ENCODE results near the gene NEXN.
A peak's percentile ranks its signal among the peaks of the same experiment; 100 is the strongest.

Gene NEXN

DNA sequence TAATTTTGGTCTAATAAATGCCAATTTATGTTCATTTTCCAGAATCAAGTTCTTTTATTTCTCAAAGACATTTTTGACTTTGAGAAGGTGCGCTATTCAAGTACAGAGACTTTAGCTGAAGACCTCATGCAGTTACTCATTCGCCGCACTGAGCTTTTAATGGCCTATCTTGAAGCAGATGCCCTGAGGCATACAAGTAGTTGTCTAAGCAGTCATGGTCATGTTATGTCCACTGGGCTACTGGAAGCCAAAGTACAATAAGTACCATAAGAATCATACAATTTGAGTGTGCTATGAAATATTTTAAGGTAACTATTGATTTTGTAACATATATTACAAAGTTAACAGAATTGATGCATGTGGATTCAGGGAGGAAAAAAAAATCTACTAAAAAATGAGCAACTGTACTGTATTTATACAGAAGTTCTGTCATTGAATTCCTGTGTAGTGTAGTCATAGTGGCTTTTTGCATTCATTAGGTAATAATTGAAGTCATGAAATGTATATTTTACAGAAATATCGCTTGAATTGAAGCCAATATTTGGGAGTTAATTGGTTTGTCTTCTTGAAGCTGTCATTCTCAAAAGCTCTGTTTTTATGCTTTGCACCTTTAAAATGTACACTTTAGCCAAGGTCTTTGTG lies 13.5 kb upstream of the NEXN start:
- Histone ChIP-seq H3K4me3 (ENCODE audit: low read depth, low read length) (no peak overlapping the region), H3K36me3 (ENCODE audit: control insufficient read depth, insufficient read depth, low read length) (no peaks in the 10 kb centered on the region), H3K27me3 (ENCODE audit: control insufficient read depth, insufficient read depth, low read length) (no peaks in the 10 kb centered on the region), H3K9ac (ENCODE audit: low read depth, low read length) (no peak overlapping the region), H3K4me1 (ENCODE audit: control insufficient read depth, insufficient read depth, low read length) (no peaks in the 10 kb centered on the region), H3K9me3 (ENCODE audit: control insufficient read depth, insufficient read depth, low read length) (no peaks in the 10 kb centered on the region)

DNA sequence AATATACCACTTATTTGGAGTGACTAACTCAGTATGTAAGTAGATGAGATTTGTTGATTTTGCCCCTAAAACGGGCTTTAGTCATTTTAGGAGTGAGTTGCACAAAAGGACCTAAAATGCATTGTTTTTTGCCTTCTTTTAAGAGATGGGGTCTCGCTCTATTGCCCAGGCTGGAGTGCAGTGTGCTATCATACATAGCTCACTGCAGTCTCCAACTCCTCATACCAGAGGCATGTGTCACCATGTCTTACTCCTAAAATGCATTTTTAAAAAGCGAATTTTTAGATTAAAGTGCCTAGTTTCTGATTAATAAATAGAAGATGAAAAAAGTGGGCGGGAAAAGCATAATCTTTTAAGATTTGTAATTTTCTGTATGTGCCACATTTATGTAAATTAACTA lies 11.5 kb upstream of the NEXN start:
- H3K36me3 ChIP-seq (ENCODE audit: control insufficient read depth, insufficient read depth, low read length) = no peaks in the 10 kb centered on the region
- no peaks in the 10 kb centered on the region for H3K27me3 ChIP-seq (ENCODE audit: control insufficient read depth, insufficient read depth, low read length)
- no peaks in the 10 kb centered on the region for H3K9me3 ChIP-seq (ENCODE audit: control insufficient read depth, insufficient read depth, low read length)
- no peak overlapping the region for H3K9ac ChIP-seq (ENCODE audit: low read depth, low read length)
- no peak overlapping the region for H3K4me3 ChIP-seq (ENCODE audit: low read depth, low read length)
- no peaks in the 10 kb centered on the region for H3K4me1 ChIP-seq (ENCODE audit: control insufficient read depth, insufficient read depth, low read length)

DNA sequence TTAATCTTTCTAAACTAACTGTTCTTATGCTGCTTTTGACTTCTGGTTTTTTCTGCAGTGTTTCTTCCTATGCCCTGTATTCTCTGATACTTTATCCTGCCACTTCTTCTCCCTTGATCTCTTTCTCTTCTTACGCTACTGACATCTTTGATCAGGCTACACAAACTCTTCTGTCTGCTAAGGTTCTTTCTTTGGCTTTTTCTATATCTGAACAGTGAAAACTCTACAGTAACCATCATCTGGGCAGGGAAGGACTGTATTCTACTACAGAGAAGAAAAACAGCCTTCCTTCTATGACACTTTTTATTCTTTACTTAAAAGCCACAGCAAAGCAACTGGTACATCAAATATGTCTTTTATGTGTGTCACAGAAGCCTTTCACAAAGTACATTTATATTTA lies 7.4 kb upstream of the NEXN start:
- Histone ChIP-seq H3K36me3 (ENCODE audit: control insufficient read depth, insufficient read depth, low read length) (no peaks in the 10 kb centered on the region), H3K4me3 (ENCODE audit: low read depth, low read length) (no peak overlapping the region), H3K27me3 (ENCODE audit: control insufficient read depth, insufficient read depth, low read length) (no peaks in the 10 kb centered on the region), H3K9me3 (ENCODE audit: control insufficient read depth, insufficient read depth, low read length) (no peaks in the 10 kb centered on the region), H3K4me1 (ENCODE audit: control insufficient read depth, insufficient read depth, low read length) (no peaks in the 10 kb centered on the region), H3K9ac (ENCODE audit: low read depth, low read length) (no peak overlapping the region)

DNA sequence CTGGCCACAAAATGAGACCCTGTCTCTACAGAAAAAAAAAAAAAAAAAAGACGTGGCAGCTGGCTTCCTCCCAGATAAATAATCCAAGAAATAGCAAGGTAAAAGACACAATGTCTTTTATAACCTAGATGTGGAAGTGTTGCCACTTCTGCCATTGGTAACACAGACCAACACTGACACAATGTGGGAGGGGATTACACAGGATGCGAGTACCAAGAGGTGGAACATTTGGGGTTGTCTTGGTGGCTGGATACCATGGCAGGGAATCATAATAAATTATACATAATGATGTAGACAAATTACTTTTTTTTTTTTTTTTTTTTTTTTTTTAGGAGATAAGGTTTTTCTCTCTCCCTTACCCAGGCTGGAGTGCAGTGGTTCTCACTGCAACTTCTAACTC lies 6.0 kb upstream of the NEXN start:
- H3K9ac ChIP-seq (ENCODE audit: low read depth, low read length) = no peak overlapping the region
- no peaks in the 10 kb centered on the region for H3K27me3 ChIP-seq (ENCODE audit: control insufficient read depth, insufficient read depth, low read length)
- no peak overlapping the region for H3K4me3 ChIP-seq (ENCODE audit: low read depth, low read length)
- H3K4me1 ChIP-seq (ENCODE audit: control insufficient read depth, insufficient read depth, low read length) = no peaks in the 10 kb centered on the region
- H3K36me3 ChIP-seq (ENCODE audit: control insufficient read depth, insufficient read depth, low read length) = no peaks in the 10 kb centered on the region
- H3K9me3 ChIP-seq (ENCODE audit: control insufficient read depth, insufficient read depth, low read length) = no peaks in the 10 kb centered on the region

DNA sequence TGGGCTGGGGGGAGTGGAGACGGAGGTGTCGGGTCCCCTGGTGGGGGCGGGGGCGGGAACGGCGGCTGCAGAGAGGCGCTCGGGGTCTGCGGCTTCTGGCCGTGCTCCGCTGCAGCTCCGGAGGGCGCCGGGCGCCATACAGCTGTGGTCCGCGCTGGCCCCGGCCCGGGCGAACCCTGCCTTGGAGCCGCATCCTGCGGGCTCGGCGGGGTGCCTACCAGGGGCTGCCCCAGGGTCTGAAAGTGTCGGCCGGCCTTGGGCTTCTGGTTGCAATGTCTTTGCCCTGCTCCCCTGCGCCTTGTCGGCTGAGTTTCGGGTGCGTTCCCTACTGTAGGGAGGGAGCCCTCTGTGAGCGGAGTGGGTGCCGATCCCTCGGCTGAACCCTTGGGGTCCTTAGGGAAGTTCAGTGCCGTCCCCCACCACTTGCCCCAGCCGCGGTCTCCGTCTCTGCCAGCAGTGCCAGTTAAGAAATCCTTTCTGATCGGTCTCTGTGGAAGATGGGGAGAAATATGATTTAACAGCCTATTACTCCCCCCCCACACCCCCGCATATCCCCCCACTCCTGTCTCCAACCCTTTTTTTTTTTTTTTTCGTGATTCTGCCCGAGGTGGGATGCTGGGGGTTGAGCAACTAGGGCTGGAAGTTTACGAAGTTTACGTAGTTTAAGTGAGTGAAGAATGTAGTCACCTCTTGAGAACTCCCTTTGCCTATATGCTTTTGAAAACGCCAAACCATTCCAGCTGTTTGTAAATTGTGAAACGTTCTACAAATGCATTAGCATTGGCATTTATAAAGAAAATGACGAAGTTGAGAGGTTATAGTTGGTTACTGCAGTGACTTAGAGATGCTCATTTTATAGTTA lies 588 bp downstream of the NEXN start:
- Histone ChIP-seq H3K9me3 (ENCODE audit: control insufficient read depth, insufficient read depth, low read length) (no peaks in the 10 kb centered on the region), H3K4me3 (ENCODE audit: low read depth, low read length) (peak overlapping the region; percentile 88), H3K27me3 (ENCODE audit: control insufficient read depth, insufficient read depth, low read length) (peaks cover 2% of the 10 kb centered on the region), H3K9ac (ENCODE audit: low read depth, low read length) (peak overlapping the region; percentile 85), H3K36me3 (ENCODE audit: control insufficient read depth, insufficient read depth, low read length) (peaks cover 2% of the 10 kb centered on the region), H3K4me1 (ENCODE audit: control insufficient read depth, insufficient read depth, low read length) (peaks cover 7% of the 10 kb centered on the region)

DNA sequence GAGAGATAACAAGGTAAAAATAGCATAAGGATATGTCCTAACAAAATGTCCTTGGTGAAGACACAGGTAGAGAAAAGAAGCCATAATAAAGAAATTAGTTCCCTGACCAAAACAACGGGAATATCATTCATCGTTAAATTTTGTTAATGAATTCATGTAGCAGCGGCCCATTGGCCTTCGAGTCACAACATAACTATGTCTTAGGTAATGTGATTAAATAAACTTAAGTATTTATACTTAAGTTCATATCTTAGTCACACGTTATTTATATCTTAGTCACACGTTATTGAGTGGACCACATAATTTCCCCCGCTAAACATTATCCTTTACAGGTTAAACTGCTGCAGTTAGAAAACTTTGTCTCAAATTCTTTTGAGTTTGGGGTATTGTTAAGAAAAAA lies 1.2 kb downstream of the NEXN start:
- Histone ChIP-seq H3K27me3 (ENCODE audit: control insufficient read depth, insufficient read depth, low read length) (peaks cover 2% of the 10 kb centered on the region), H3K4me3 (ENCODE audit: low read depth, low read length) (peak overlapping the region; percentile 88), H3K9me3 (ENCODE audit: control insufficient read depth, insufficient read depth, low read length) (no peaks in the 10 kb centered on the region), H3K4me1 (ENCODE audit: control insufficient read depth, insufficient read depth, low read length) (peaks cover 7% of the 10 kb centered on the region), H3K9ac (ENCODE audit: low read depth, low read length) (no peak overlapping the region), H3K36me3 (ENCODE audit: control insufficient read depth, insufficient read depth, low read length) (peaks cover 2% of the 10 kb centered on the region)

DNA sequence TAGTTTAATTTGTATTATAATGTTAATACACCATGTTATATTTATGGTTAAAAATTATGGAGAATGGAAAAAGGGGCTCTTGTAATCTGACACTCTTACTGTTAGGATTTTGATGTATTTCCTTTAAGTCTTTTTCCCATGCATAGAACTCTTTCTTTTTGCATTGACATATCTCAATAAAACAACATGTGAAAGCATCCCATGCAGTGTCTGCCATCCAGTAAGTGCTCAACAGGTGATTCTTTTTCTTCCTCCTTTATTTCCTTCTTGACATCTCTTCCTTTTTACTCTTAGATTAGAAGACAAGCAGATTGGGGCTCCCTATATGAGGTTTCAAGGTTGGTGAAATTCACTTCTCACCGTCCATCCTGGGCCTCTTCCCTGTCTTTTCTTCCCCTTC lies 2.8 kb downstream of the NEXN start:
- peaks cover 2% of the 10 kb centered on the region for H3K36me3 ChIP-seq (ENCODE audit: control insufficient read depth, insufficient read depth, low read length)
- peaks cover 7% of the 10 kb centered on the region for H3K4me1 ChIP-seq (ENCODE audit: control insufficient read depth, insufficient read depth, low read length)
- H3K9ac ChIP-seq (ENCODE audit: low read depth, low read length) = no peak overlapping the region
- peaks cover 2% of the 10 kb centered on the region for H3K27me3 ChIP-seq (ENCODE audit: control insufficient read depth, insufficient read depth, low read length)
- no peak overlapping the region for H3K4me3 ChIP-seq (ENCODE audit: low read depth, low read length)
- H3K9me3 ChIP-seq (ENCODE audit: control insufficient read depth, insufficient read depth, low read length) = no peaks in the 10 kb centered on the region

DNA sequence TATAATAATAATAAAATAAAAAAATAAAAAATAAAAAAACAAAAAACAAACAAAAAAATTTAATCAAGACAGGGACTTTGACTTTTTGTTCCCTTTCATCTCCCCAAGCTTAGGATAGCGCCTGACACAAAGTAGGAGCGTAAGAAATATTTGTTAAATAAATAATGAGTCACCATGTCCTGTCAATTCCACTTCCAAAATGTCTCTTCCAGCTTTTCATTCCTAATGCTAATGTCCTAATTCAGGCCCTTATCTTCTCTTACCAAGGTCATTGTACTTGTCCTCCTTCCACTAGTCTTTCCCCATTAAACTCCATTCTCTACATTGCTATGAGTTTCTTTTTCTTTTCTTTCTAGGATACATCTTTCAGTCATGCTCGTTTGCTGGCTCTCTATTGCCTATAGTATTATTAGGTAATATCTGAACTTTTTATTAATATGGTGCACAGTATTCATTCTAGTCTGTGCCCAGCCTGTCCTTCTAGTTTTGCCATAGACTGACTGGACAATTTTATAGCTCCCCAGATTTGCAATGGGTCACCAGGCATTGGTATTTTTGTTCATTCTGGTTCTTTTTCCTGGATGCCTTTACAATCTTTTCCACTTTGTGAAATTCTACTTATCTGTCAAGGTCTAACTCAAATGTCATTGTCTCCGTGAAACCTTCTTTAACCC lies 11.4 kb downstream of the NEXN start:
- no peaks in the 10 kb centered on the region for H3K9me3 ChIP-seq (ENCODE audit: control insufficient read depth, insufficient read depth, low read length)
- no peaks in the 10 kb centered on the region for H3K36me3 ChIP-seq (ENCODE audit: control insufficient read depth, insufficient read depth, low read length)
- H3K4me3 ChIP-seq (ENCODE audit: low read depth, low read length) = no peak overlapping the region
- H3K27me3 ChIP-seq (ENCODE audit: control insufficient read depth, insufficient read depth, low read length) = no peaks in the 10 kb centered on the region
- no peaks in the 10 kb centered on the region for H3K4me1 ChIP-seq (ENCODE audit: control insufficient read depth, insufficient read depth, low read length)
- H3K9ac ChIP-seq (ENCODE audit: low read depth, low read length) = no peak overlapping the region

DNA sequence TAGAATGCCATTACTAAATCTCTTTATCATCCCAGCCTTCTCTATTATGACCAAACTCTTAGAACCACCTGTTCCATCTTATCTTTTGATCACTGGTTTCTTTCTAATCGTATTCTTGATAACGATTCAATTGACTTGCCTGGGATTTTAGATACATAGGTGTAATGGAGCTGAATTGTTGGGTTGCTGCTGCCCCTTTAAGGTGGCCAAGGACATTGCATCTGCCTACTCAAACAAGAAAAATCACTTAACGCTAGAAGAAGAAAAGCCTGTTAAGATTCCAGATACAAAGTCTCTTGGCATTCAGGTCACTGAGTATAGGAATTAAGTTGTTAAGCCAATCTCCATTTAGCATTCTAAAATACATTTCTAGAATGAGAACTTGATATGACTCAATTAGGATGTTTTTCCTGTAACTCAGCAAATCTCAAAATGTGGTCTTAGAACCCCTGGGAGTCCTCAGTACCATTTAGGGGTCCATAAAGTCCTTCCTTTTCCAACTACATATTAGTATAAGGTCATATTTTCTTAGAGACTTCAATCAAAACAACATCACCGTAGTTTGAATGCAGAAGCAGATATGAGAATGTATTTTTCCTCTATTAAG lies 12.4 kb downstream of the NEXN start:
- no peaks in the 10 kb centered on the region for H3K4me1 ChIP-seq (ENCODE audit: control insufficient read depth, insufficient read depth, low read length)
- no peak overlapping the region for H3K9ac ChIP-seq (ENCODE audit: low read depth, low read length)
- H3K4me3 ChIP-seq (ENCODE audit: low read depth, low read length) = no peak overlapping the region
- no peaks in the 10 kb centered on the region for H3K9me3 ChIP-seq (ENCODE audit: control insufficient read depth, insufficient read depth, low read length)
- H3K27me3 ChIP-seq (ENCODE audit: control insufficient read depth, insufficient read depth, low read length) = no peaks in the 10 kb centered on the region
- no peaks in the 10 kb centered on the region for H3K36me3 ChIP-seq (ENCODE audit: control insufficient read depth, insufficient read depth, low read length)

DNA sequence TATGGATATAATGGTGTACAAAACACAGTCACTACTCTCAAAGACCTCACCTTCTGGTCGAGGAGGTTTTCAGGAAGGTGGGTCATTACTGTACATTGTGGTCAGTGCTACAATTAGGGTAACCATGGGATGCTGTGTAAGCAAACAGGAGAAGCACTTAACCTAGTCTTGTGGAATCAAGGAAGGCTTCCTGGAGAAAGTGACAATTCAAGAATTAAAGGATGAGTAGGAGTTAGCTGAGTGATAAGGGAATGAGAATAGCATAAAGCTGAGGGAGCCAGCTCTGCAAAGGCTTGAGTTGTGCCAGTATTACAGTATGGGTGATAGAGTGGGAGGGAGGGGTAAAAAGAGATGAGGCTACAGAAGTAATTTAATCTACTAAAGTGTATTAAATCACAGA lies 17.2 kb downstream of the NEXN start:
- Histone ChIP-seq H3K4me1 (ENCODE audit: control insufficient read depth, insufficient read depth, low read length) (no peaks in the 10 kb centered on the region), H3K4me3 (ENCODE audit: low read depth, low read length) (no peak overlapping the region), H3K9ac (ENCODE audit: low read depth, low read length) (no peak overlapping the region), H3K36me3 (ENCODE audit: control insufficient read depth, insufficient read depth, low read length) (no peaks in the 10 kb centered on the region), H3K27me3 (ENCODE audit: control insufficient read depth, insufficient read depth, low read length) (no peaks in the 10 kb centered on the region), H3K9me3 (ENCODE audit: control insufficient read depth, insufficient read depth, low read length) (no peaks in the 10 kb centered on the region)

DNA sequence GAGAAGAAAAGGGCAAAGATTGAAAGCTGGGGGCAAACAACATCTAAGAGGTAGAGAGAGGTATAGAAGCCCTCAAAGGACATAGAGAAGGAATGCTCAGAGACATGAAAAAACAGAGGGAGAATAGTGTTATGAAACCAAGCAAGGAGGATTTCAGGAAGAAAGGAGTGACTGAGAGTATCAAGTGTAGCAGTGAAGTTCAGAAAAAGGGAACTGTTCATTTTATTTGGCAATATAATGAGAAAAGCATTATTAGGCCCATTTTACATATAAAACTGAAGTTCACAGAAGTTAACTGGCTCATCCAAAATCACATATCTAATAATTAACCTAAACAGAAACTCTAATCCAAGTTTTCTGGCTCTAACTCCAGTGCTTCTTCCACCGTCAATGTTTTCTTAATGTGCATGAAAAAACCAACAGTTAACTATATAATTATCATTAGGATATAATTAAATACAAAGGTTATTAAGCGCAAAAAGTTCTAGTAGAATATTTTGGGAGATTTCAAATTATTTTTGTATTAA lies 17.7 kb downstream of the NEXN start:
- no peak overlapping the region for H3K4me3 ChIP-seq (ENCODE audit: low read depth, low read length)
- H3K4me1 ChIP-seq (ENCODE audit: control insufficient read depth, insufficient read depth, low read length) = no peaks in the 10 kb centered on the region
- no peaks in the 10 kb centered on the region for H3K9me3 ChIP-seq (ENCODE audit: control insufficient read depth, insufficient read depth, low read length)
- no peaks in the 10 kb centered on the region for H3K27me3 ChIP-seq (ENCODE audit: control insufficient read depth, insufficient read depth, low read length)
- H3K36me3 ChIP-seq (ENCODE audit: control insufficient read depth, insufficient read depth, low read length) = no peaks in the 10 kb centered on the region
- H3K9ac ChIP-seq (ENCODE audit: low read depth, low read length) = no peak overlapping the region

Measured in iPS-15b (cell line).